HG03060 (cell line): ENCODE measurements around the gene FXYD5.
"Not testable (repeated sequence)": the region's sequence is repeated elsewhere in the genome, so short reads cannot be mapped to it uniquely, and the experiment has no call there.

Experiments used
- ATAC-seq: cut with Tn5 transposase; IDR thresholded peaks from one replicate; pipeline ENCODE4 v1.9.1; 2021; ENCODE audit warnings: low read depth, moderate number of reproducible peaks; ENCODE audit not compliant: unreplicated experiment

The FXYD5 gene

DNA sequence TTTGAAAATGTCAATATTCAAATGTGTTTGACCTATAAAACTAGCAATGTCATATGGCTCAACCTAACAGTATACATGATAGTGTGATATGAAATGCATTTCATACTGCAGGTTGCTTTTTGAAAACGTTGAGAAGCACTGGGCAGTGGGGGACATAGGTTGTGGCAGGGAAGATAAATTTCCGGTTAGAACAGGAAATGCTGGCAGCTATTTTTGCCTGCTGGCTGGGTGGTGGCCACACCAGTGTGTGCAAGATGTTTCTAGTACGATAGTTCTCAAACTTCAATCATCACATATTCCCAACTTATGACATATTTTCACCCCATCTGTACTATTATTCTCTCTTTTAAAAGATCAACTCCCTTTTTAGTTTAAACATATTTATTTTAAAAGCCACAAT is 17.2 kb downstream of the FXYD5 start:
- no peak for ATAC-seq

DNA sequence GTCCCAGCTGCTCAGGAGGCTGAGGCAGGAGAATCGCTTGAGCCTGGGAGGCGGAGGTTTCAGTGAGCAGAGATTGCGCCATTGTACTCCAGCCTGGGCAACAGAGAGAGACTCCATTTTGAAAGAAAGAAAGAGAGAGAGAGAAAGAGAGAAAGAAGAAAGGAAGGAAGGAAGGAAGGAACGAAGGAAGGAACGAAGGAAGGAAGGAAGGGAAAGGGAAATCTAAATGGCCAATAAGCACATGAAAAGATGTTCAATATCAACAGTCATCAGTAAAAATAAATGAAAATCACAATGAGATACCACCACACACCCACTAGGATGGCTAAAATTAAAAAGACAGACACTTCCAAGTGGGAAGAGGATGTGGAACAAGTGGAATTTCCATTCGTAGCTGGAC is 19.7 kb downstream of the FXYD5 start:
- no peak for ATAC-seq

DNA sequence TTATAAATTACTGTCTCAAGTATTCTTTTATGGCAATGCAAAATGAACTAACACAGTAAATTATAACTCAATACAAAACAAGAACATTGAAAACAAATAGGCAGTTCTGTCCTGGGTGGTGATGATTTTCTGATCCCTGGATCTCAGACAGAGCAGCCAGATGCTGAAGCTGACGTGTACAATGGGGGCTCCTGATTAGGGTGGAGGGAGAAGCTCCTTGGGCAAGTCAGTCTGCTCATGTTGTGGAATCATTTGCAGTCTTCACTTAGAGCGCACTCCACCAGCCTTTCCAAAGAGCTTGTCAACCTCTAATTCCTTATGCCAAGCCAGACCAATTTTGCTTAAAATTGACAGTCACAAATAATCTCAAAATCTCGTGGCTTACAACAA is 21.6 kb downstream of the FXYD5 start:
- no peak for ATAC-seq

DNA sequence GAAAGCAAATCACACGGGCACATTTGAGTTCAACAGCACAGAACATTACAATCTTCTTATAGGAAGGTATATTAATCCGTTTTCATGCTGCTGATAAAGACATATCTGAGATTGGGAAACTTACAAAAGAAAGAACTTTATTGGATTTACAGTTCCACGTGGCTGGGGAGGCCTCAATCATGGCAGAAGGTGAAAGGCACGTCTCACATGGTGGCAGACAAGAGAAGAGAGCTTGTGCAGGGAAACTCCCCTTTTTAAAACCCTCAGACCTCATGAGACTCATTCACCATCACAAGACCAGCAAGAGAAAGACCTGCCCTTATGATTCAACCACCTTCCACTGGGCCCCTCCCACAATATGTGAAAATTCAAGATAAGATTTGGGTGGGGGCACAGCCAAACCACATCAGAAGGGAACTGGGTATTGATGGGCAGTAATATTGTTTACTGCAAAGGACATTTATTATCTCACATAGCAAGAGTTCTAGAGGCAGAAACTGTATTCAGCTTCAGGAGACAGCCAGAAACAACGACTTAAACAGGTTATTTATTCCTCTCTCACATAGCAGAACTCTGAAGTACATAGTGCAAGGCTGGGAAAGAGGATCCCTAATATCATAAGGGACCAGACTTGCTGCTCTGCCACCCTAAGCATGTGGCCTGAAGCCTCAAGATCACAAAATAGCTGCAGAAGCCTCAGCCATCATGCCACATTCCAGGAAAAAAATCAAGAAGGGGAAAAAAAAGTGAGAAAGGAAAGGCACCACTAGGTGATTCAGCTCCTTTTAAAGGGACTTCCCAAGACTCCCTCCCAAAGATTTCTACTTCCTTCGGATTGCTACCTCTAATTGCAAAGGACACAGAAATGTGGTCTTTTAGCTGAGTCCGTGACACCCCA is 23.1 kb downstream of the FXYD5 start:
- ATAC-seq: no peak

DNA sequence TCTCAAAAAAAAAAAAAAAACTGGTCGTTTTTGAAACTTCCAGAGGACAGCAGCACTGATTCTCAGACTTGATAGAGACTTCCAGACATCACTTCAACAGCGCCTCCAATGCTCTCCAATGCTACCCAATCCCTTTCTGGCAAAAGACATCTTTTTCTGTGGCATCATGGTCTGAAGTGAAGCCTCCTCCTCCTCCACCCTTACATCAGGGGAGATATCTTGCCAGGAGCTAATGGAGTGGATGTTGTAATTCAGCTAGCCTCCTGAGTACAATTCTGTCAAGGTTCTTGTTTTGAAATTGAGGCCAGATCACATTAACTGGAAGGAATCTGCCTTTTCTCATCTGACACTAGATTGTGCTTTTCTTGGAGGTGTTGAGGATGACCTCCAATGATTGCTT is 24.2 kb downstream of the FXYD5 start:
- no peak for ATAC-seq

DNA sequence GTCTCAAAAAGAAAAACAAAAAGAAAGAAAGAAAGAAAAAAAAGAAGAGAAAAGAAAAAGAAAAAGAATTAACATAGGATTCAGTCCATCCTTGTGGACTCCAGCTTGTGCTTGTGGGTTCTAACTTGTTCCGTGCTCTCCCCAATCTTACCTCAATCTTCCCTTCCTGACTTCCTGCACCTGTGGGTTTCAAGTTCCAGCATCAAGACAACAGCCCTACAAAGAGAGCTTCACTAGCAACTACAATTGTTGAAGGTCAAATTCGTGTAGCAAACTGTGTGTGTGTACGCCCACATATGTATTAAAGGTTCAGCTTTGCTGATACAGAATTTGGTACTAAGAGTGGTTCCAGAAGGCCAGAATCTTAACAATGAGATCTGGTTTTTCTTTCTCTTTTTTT is 25.3 kb downstream of the FXYD5 start:
- no peak for ATAC-seq

DNA sequence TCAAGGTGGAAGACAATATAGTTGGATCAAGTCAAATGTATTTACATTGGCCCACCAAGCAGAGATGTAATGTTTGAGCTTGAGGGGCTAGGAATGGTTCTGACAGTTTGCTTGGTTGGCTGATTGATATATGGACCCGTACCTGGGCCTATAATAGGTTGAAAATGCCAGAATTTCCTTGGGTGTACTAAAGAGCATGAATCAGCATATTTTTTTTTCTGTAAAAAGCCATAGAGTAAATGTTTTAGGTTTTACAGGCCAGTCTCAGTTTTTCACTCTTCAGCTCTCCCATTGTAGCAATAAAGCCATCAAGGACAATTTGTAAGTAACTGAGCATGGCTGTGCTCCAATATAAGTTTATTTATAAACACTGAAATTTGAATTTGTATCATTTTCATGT is 26.9 kb downstream of the FXYD5 start:
- ATAC-seq: no peak

DNA sequence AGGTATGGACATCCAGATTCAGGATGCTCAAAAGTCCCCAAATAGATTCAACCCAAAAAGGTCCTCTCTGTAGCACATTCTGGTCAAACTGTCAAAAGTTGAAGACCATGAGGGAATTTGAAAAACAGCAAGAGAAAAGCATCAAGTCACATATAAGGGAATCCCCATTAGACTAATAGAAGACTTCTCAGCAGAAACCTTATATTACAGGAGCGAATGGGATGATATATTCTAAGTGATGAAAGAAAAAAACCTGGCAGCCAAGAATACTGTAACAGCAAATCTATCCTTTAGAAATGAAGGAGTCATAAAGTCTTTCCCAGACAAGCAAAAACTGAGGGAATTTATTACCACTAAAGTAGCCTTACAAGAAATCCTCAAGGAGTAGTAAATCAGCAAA is 29.7 kb downstream of the FXYD5 start:
- no peak for ATAC-seq

DNA sequence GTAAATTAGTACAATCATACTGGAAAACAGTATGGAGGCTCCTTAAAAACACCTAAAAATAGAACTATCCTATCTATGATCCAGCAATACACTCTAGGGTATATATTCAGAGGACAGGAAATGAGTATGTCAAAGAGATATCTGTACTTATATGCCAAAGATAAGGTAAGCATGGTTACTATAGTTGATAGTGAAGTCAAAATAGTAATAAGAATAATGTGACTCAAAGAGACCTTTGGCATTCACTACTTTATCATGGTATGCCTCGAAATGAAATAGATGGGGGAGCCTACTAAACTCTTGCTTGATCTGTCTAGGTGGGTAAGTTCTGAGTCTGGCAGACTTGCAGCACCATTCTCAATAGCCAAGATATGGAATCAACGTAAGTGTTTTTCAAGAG is 30.3 kb downstream of the FXYD5 start:
- no peak for ATAC-seq

DNA sequence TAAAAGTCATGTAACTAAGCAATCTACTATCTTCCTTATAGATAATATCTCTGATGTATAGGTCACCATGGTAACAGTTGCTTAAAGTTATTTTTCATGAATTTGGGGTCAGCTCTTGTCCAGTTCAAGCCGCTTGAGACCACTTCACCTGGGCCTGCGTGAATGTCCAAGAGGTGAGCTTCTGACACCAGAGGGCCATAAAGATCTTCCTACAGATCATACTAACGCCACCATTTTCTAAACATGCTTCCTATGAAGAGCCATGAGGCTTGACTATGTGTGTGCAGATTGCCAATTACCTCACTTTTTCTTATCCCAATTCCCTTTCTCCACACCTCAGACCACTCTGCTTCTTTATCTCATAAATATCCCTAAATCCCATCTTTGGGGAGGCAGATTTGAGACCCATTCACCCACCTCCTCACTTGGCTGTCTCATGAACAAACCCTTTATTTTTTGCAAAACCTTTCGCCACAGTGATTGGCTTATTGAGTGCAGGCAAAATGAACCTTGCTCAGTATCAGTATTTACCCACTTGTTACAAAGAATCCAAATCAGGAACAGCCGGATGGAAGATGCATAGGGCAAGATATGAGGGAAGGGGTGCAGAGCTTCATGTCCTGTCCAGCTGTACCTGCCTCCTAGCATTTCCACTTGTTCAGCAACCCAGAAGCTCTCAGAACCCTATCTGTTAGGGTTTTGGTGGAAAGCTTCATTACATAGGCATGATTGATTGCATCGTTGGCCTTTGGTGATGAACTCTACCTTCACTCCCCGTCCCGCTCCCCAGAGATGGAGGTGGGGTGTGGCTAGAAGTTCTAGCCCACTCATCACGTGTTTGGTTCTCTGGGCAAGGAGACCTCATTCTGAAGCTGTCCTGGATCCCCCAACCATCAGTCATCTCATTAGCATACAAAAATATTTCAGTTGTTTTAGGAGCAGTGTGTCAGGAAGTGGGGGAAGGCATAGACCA is 39.8 kb downstream of the FXYD5 start:
- no peak for ATAC-seq

DNA sequence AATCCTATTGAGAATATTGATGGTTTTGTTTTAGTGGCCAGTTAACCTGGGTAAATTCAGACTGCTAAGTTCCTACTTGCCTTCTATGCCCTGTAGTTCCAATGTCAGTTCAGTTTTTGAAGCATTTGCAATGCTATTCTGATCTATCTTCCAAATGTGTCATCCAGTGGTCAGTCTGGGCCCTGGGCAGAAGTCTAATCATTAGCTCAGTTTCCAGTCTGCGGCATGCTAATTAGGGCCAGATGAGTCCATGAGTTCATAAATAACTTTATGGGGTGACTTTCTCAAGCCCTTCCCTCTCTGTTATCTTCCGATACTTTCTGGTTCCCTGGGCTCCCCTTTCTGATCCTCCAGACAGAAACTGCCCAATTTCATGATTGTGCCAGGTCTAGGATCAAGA is 41.3 kb downstream of the FXYD5 start:
- ATAC-seq: no peak

DNA sequence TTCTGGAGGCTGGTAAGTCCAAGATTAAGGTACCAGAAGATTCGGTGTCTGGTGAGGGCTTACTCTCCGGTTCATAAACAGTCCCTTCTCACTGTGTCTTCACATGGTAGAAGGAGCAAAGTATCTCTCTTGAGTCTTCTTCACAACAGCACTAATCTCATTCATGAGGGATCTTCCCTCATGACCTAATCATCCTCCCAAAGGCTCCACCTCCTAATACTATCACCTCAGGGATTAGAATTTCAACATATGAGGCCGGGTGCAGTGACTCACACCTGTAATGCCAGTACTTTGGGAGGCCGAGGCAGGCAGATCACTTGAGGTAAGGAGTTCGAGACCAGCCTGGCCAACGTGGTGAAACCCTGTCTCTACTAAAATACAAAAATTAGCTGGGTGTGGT is 42.3 kb downstream of the FXYD5 start:
- not testable (repeated sequence) for ATAC-seq

DNA sequence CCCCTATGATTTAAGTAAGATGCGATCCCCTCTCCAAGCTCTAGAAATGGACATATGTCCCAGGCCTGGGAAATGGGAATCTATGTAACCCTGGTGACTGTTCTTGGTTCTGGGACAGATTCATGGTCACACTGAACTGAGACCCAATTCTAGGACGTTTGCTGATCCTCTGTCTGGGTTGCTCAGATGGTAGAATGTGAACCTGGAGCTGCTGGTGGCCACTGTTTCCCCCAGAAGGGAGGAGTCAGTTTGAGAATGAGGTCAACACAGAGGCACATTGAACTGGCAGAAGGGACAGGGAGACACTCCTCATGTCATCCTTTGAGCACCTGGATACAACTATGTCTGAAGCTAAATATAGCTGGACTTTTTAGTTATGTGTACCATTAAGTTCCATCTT is 44.9 kb downstream of the FXYD5 start:
- ATAC-seq: no peak

DNA sequence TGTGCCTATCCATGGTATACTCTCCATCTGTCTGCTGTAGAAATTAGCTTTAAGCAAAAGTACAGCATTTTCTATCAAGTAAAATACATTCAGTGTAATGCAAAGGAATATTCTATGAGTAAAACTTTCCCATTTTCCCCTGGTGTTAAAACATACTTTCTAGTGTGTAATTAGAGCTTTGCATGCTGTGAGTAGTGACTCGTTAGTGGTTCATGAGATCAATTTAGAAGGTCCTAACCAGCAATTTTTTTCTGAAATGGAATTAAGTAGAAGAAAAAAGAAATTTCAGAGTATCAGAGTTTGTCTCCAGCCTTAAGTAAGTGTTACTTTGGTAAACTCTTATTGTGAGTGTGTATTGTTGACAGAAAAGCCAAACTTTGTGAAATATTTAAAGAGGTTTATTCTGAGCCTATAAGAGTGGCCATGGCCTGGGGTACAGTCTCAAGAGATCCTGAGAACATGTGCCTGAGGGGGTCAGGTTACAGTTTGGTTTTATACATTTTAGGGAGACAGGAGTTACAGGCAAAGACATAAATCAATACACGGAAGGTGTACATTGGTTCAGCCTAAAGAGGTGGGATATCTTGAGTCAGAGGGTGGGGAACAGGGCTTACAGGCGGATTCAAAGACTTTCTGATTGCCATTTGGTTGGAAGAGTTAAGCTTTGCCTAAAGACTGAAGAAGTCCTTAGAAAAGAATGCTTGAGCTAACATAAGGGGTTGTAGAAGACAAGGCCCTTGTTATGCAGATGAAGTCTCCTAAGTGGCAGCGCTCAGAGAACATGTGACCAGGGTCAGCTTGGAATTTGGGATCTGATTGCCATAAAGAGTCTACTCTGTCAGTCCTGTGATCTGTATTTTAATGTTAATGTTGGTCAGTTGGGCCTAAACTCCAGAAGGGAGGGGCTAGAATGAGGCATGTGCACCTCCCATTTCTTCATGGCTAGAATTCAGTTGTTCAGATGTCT is 48.5 kb downstream of the FXYD5 start:
- ATAC-seq: no peak

DNA sequence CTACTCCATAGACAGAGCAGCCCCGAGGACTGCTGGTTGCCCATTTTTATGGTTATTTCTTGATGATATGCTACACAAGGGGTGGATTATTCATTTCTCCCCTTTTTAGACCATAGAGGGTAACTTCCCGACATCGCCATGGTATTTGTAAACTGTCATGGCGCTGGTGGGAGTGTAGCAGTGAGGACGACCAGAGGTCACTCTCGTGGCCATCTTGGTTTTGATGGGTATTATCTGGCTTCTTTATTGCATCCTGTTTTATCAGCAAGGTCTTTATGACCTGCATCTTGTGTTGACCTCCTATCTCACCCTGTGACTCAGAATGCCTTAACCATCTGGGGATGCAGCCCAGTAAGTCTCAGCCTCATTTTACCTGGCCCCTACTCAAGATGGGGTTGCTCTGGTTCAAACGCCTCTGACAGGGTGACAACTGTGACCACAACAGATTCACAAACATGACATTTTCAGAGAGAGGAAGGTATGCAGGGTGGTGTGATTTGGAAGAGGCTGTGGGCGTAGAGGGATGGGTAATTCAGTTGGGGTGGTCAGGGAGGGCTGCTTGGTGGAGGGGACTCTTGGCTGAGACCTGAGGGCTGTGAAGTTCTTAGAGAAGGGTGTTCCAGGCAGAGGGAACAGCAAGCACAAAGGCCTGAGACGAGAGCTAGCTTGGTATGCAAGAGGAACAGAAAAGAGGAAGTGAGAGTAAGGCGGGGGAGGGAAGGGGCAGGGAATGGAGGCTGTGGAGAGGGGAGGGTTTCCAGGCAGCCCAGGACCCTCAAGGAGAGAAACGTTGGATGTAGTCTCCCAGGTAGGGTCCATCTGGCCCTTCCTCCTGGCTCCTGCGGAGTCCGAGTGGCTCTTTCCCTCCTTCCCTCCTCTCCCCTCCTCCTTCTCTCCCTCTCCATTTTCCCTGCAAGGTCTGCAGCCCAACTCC is 50.5 kb downstream of the FXYD5 start:
- no peak for ATAC-seq

DNA sequence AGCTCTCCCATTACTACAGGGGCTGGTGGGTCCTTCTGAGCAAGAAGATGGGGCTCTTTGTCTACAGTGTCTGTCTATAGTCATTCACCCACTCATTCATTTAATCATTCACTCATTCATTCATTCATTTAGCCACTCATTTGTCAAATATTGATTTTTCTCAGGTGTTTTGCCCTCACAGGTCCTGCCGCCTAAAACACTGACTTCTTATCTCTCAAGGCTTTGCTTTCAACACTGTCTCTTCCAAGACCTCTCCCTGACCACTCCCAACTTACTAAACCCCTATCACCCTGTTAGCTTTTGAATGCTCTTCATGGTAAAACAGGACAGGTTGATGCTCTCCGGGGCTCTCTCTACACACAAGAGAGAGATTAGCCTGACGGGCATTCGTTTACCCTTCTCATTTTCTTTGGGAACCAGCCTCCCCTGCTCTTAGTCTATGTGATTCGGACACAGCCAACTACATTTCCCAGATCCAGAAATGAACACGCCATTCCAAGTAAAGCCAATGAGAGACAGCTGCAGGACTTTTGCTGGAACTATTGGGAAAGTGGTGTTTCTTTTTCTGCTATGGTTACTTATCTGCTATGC is 51.3 kb downstream of the FXYD5 start:
- ATAC-seq: no peak

DNA sequence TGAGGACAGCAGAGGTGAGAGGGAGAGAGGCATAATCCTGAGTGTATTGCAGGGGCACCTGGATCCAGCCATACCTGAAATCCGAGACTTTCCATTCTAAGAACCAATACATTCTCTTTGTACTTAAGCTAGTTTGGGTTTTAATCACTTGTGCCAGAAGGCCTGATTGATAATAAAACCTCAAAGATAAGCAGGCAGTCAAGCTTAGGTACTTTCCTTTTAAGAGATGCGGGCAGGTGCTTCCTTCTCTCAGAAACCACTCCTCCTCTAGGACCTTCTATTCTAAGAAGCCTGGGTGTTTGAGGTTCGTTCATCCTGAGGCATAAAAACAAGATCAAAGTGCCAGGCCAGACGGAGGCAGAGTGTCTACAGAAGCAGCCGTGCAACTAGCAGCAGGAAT is 51.8 kb downstream of the FXYD5 start:
- ATAC-seq: no peak

DNA sequence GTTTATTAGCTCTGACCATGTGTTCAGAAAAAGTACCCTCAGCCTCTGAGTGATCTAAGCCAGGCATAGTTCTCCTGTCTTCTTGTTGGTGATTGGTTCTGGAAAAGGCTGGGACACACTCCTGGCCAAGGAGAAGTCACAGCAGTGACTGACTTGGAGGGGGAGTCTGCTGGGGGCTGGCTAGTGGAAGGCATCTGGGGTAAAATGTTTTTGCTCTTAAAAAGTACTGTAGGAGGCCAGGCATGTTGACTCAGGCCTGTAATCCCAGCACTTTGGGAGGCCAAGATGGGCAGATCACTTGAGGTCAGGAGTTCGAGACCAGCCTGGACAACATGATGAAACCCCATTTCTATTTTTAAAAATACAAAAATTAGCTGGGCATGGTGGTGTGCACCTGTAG is 52.3 kb downstream of the FXYD5 start:
- no peak for ATAC-seq

DNA sequence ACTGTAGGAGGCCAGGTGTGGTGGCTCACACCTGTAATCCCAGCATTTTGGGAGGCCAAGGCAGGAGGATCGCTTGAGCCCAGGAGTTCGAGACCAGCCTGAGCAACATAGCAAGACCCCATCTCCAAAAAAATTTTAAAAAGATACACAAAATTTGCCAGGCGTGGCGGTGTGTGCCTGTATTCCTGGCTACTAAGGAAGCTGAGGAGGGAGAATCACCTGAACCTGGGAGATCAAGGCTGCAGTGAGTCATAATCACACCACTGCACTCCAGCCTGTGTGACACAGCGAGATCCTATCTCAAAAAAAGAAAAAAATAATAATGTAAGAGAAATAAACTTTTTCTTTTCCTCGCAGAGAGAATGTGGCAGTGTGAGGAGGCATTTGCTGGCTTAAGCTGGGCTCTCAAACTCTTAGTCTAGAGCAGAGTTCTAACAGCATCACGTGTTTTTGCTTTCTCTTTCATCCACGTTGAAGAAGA is 52.9 kb downstream of the FXYD5 start:
- ATAC-seq: no peak
